Measurements from ENCODE around the gene DSP. TPM values are rescaled to one million over a fixed set of nuclear protein-coding genes. Genes with fewer than 3 reads are reported as not detected.

The DSP gene
- total RNA-seq, 1 experiment from 2014 or later, result 20.1 TPM

DNA sequence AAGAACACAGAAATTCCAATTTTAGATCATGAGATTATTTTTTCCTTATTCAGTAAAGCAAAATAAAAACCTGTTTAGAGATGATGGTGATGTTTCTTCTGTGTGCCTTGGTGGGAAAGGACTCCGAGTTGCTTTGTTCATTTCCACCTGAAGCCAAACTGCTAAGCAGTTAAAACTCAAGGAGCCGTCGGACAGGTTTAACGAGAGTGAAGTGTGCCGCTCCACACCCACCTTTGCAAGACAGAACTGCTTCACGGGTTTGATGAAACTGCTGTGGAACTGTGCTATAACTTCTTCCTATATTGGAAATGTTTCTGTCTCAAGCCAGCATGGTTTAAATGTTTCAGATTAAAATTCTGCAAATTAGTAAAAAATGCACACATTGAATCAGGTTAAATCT lies 9.2 kb upstream of the DSP start:
- H3K27ac ChIP-seq (ENCODE audit: low read length), result no peak overlapping the region
- ATAC-seq (no peak), DNase-seq (ENCODE audit: low read depth, low spot score) (no peak)
- H3K4me3 ChIP-seq (ENCODE audit: low read depth in 2 of 2, low read length in 2 of 2), result no peak overlapping the region
- BruUV-seq (replicated peaks), result no TSS peak
- peaks cover 8% of the 10 kb centered on the region; the same call in 1 of the 2 replicates for H3K27me3 ChIP-seq (ENCODE audit: control insufficient read depth, insufficient read depth, low read length)
- no peaks in the 10 kb centered on the region for H3K4me1 ChIP-seq (ENCODE audit: control insufficient read depth, insufficient read depth, low read length)
- intact Hi-C loops (cut with micrococcal nuclease; ENCODE audit: unreplicated experiment), result no loop called here
- H3K9me3 ChIP-seq (ENCODE audit: control insufficient read depth, insufficient read depth, low read depth, low read length), result no peaks in the 10 kb centered on the region
- TF ChIP-seq SIN3A (IDR thresholded peaks at IDR 0.05; ENCODE audit: borderline replicate concordance, insufficient read depth, low read depth, low read length), result no peak
- TF ChIP-seq, protein P1, sequence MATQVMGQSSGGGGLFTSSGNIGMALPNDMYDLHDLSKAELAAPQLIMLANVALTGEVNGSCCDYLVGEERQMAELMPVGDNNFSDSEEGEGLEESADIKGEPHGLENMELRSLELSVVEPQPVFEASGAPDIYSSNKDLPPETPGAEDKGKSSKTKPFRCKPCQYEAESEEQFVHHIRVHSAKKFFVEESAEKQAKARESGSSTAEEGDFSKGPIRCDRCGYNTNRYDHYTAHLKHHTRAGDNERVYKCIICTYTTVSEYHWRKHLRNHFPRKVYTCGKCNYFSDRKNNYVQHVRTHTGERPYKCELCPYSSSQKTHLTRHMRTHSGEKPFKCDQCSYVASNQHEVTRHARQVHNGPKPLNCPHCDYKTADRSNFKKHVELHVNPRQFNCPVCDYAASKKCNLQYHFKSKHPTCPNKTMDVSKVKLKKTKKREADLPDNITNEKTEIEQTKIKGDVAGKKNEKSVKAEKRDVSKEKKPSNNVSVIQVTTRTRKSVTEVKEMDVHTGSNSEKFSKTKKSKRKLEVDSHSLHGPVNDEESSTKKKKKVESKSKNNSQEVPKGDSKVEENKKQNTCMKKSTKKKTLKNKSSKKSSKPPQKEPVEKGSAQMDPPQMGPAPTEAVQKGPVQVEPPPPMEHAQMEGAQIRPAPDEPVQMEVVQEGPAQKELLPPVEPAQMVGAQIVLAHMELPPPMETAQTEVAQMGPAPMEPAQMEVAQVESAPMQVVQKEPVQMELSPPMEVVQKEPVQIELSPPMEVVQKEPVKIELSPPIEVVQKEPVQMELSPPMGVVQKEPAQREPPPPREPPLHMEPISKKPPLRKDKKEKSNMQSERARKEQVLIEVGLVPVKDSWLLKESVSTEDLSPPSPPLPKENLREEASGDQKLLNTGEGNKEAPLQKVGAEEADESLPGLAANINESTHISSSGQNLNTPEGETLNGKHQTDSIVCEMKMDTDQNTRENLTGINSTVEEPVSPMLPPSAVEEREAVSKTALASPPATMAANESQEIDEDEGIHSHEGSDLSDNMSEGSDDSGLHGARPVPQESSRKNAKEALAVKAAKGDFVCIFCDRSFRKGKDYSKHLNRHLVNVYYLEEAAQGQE (IDR thresholded peaks at IDR 0.05; ENCODE audit: insufficient read depth in 1 of 2, low read depth in 2 of 2, low read length in 1 of 2), result no peak
- TF ChIP-seq CTCF (IDR thresholded peaks at IDR 0.05), result no peak
- no peak for TF ChIP-seq POLR2AphosphoS5 (IDR thresholded peaks at IDR 0.05; ENCODE audit: low read depth, low read length)
- TF ChIP-seq TCF7L2 (IDR thresholded peaks at IDR 0.05; ENCODE audit: low read depth, low read length), result no peak
- H3K36me3 ChIP-seq (ENCODE audit: control insufficient read depth, insufficient read depth, low read length), result no peaks in the 10 kb centered on the region
- ChIA-PET POLR2A (no interaction called here), CTCF (no interaction called here)
- in situ Hi-C loops (cut with HindIII; ENCODE audit: low pct_unique_long_range_greater_than_20kb, low sequenced_read_pairs), result no loop called here

DNA sequence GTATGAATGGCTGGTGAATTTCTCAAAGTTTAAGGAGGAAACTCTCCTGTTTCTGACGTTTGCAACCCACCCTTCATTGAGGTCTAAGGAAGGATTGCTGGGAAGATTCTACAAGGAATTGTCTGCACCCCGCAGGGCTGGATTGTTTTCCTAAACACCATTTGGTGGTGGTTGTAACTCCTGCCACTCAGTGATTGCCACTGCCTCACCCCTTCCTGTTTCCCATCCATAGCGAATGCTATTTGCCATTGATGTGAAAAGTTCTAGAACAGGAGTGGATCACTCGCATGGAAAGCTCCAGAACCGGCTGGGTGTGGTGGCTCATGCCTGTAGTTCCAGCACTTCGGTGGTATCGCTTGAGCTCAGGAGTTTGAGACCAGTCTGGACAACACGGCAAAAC lies 8.7 kb upstream of the DSP start:
- no peaks in the 10 kb centered on the region for H3K9me3 ChIP-seq (ENCODE audit: control insufficient read depth, insufficient read depth, low read depth, low read length)
- in situ Hi-C loops (cut with HindIII; ENCODE audit: low pct_unique_long_range_greater_than_20kb, low sequenced_read_pairs) (no loop called here), intact Hi-C loops (cut with micrococcal nuclease; ENCODE audit: unreplicated experiment) (no loop called here)
- no peak for ATAC-seq
- H3K27me3 ChIP-seq (ENCODE audit: control insufficient read depth, insufficient read depth, low read length), result peaks cover 4% of the 10 kb centered on the region; the same call in 1 of the 2 replicates
- no peaks in the 10 kb centered on the region for H3K4me1 ChIP-seq (ENCODE audit: control insufficient read depth, insufficient read depth, low read length)
- no TSS peak for BruUV-seq (replicated peaks)
- ChIA-PET CTCF (no interaction called here), POLR2A (no interaction called here)
- H3K27ac ChIP-seq (ENCODE audit: low read length), result no peak overlapping the region
- H3K4me3 ChIP-seq (ENCODE audit: low read depth in 2 of 2, low read length in 2 of 2), result no peak overlapping the region
- no peak for DNase-seq (ENCODE audit: low read depth, low spot score)
- no peaks in the 10 kb centered on the region for H3K36me3 ChIP-seq (ENCODE audit: control insufficient read depth, insufficient read depth, low read length)
- TF ChIP-seq SIN3A (IDR thresholded peaks at IDR 0.05; ENCODE audit: borderline replicate concordance, insufficient read depth, low read depth, low read length) (no peak), TCF7L2 (IDR thresholded peaks at IDR 0.05; ENCODE audit: low read depth, low read length) (no peak), POLR2AphosphoS5 (IDR thresholded peaks at IDR 0.05; ENCODE audit: low read depth, low read length) (no peak), CTCF (IDR thresholded peaks at IDR 0.05) (no peak)
- TF ChIP-seq, protein P1 (IDR thresholded peaks at IDR 0.05; ENCODE audit: insufficient read depth in 1 of 2, low read depth in 2 of 2, low read length in 1 of 2), result no peak

Measured in Panc1 (cell line).